Measurements from ENCODE around the gene AIDA. TPM values are rescaled to one million over a fixed set of nuclear protein-coding genes. Genes with fewer than 3 reads are reported as not detected.
"Not testable (repeated sequence)": the region's sequence is repeated elsewhere in the genome, so short reads cannot be mapped to it uniquely, and the experiment has no call there.

Gene AIDA
- 10 to 100 TPM; 28.8 to 34.4 (median 30.1) TPM for total RNA-seq

- ATAC-seq (peak; percentile 85 to 89), DNase-seq (peak; percentile 95)
- Mint-ChIP-seq H3K9me3 (no peaks in the 10 kb centered on the region), H3K27me3 (ENCODE audit: low read depth) (no peaks in the 10 kb centered on the region), H3K36me3 (ENCODE audit: insufficient read depth) (peaks cover 9% of the 10 kb centered on the region), H3K4me1 (ENCODE audit: low read depth) (peaks cover 51% of the 10 kb centered on the region), H3K4me3 (peak within 1 kb of the TSS; percentile 100)
These were observed at the start of gene AIDA, which contains the start of gene BROX for GRCh38 chr1:222712253-222713090. AIDA (minus strand) TSS chr1:222712491; CDS start chr1:222712317, 174 bp downstream. BROX (plus strand) TSS chr1:222712564; CDS start chr1:222715700, 3,136 bp downstream.

GRCh38 chr1:222761083-222761482, 48.8 kb upstream of the AIDA start:
- peaks cover 18% of the 10 kb centered on the region for H3K27me3 Mint-ChIP-seq (ENCODE audit: low read depth)
- no peaks in the 10 kb centered on the region for H3K36me3 Mint-ChIP-seq (ENCODE audit: insufficient read depth)
- peaks cover 4% of the 10 kb centered on the region for H3K9me3 Mint-ChIP-seq
- no peak for DNase-seq
- ATAC-seq = no peak
- no peak overlapping the region for H3K4me3 Mint-ChIP-seq
- no peaks in the 10 kb centered on the region for H3K4me1 Mint-ChIP-seq (ENCODE audit: low read depth)

- Mint-ChIP-seq H3K4me1 (ENCODE audit: low read depth) (no peaks in the 10 kb centered on the region), H3K9me3 (peaks cover 4% of the 10 kb centered on the region), H3K4me3 (no peak overlapping the region), H3K27me3 (ENCODE audit: low read depth) (peaks cover 16% of the 10 kb centered on the region), H3K36me3 (ENCODE audit: insufficient read depth) (no peaks in the 10 kb centered on the region)
- DNase-seq (no peak), ATAC-seq (no peak)
These were observed 47.3 kb upstream of the AIDA start for GRCh38 chr1:222759451-222760035.

GRCh38 chr1:222757646-222758268, 45.5 kb upstream of the AIDA start:
- no peaks in the 10 kb centered on the region for H3K4me1 Mint-ChIP-seq (ENCODE audit: low read depth)
- no peaks in the 10 kb centered on the region for H3K36me3 Mint-ChIP-seq (ENCODE audit: insufficient read depth)
- H3K27me3 Mint-ChIP-seq (ENCODE audit: low read depth) = peaks cover 9% of the 10 kb centered on the region

GRCh38 chr1:222754366-222755139, 42.3 kb upstream of the AIDA start:
- H3K4me1 Mint-ChIP-seq (ENCODE audit: low read depth) = no peaks in the 10 kb centered on the region
- DNase-seq (no peak), ATAC-seq (no peak)
- H3K9me3 Mint-ChIP-seq = no peaks in the 10 kb centered on the region
- H3K27me3 Mint-ChIP-seq (ENCODE audit: low read depth) = peaks cover 3% of the 10 kb centered on the region
- no peaks in the 10 kb centered on the region for H3K36me3 Mint-ChIP-seq (ENCODE audit: insufficient read depth)
- no peak overlapping the region for H3K4me3 Mint-ChIP-seq

More at GRCh38 chr1:222757646-222758268, 45.5 kb upstream of the AIDA start:
- no peak overlapping the region for H3K4me3 Mint-ChIP-seq
- no peak for ATAC-seq
- peaks cover 4% of the 10 kb centered on the region for H3K9me3 Mint-ChIP-seq
- no peak for DNase-seq

- DNase-seq (no peak), ATAC-seq (no peak)
- H3K4me3 Mint-ChIP-seq = no peak overlapping the region
- no peaks in the 10 kb centered on the region for H3K36me3 Mint-ChIP-seq (ENCODE audit: insufficient read depth)
- peaks cover under 1% of the 10 kb centered on the region for H3K27me3 Mint-ChIP-seq (ENCODE audit: low read depth)
- no peaks in the 10 kb centered on the region for H3K9me3 Mint-ChIP-seq
- no peaks in the 10 kb centered on the region for H3K4me1 Mint-ChIP-seq (ENCODE audit: low read depth)
These were observed 39.0 kb upstream of the AIDA start for GRCh38 chr1:222751255-222751654.

- Mint-ChIP-seq H3K4me3 (no peak overlapping the region), H3K9me3 (no peaks in the 10 kb centered on the region), H3K4me1 (ENCODE audit: low read depth) (no peaks in the 10 kb centered on the region), H3K27me3 (ENCODE audit: low read depth) (no peaks in the 10 kb centered on the region), H3K36me3 (ENCODE audit: insufficient read depth) (no peaks in the 10 kb centered on the region)
- no peak for ATAC-seq
- no peak for DNase-seq
These were observed 38.4 kb upstream of the AIDA start for GRCh38 chr1:222750651-222751050.

- ATAC-seq (no peak), DNase-seq (no peak)
- H3K4me1 Mint-ChIP-seq (ENCODE audit: low read depth) = no peaks in the 10 kb centered on the region
- H3K36me3 Mint-ChIP-seq (ENCODE audit: insufficient read depth) = no peaks in the 10 kb centered on the region
- no peak overlapping the region for H3K4me3 Mint-ChIP-seq
- no peaks in the 10 kb centered on the region for H3K9me3 Mint-ChIP-seq
- H3K27me3 Mint-ChIP-seq (ENCODE audit: low read depth) = no peaks in the 10 kb centered on the region
These were observed 37.6 kb upstream of the AIDA start for GRCh38 chr1:222749927-222750326.

- not testable (repeated sequence) for H3K4me3 Mint-ChIP-seq; ATAC-seq; H3K27me3 Mint-ChIP-seq (ENCODE audit: low read depth); H3K4me1 Mint-ChIP-seq (ENCODE audit: low read depth); H3K36me3 Mint-ChIP-seq (ENCODE audit: insufficient read depth); H3K9me3 Mint-ChIP-seq; DNase-seq
These were observed 29.6 kb upstream of the AIDA start for GRCh38 chr1:222741630-222742457.

- no peaks in the 10 kb centered on the region for H3K9me3 Mint-ChIP-seq
- peaks cover 1% of the 10 kb centered on the region for H3K36me3 Mint-ChIP-seq (ENCODE audit: insufficient read depth)
- DNase-seq (no peak), ATAC-seq (no peak)
- no peaks in the 10 kb centered on the region for H3K4me1 Mint-ChIP-seq (ENCODE audit: low read depth)
- no peak overlapping the region for H3K4me3 Mint-ChIP-seq
- no peaks in the 10 kb centered on the region for H3K27me3 Mint-ChIP-seq (ENCODE audit: low read depth)
These were observed 27.6 kb upstream of the AIDA start for GRCh38 chr1:222739929-222740328.

GRCh38 chr1:222739465-222739864, 27.2 kb upstream of the AIDA start:
- peaks cover 6% of the 10 kb centered on the region for H3K36me3 Mint-ChIP-seq (ENCODE audit: insufficient read depth)
- H3K9me3 Mint-ChIP-seq = no peaks in the 10 kb centered on the region
- no peak overlapping the region for H3K4me3 Mint-ChIP-seq
- H3K27me3 Mint-ChIP-seq (ENCODE audit: low read depth) = no peaks in the 10 kb centered on the region
- ATAC-seq (no peak), DNase-seq (no peak)
- H3K4me1 Mint-ChIP-seq (ENCODE audit: low read depth) = peaks cover 2% of the 10 kb centered on the region

GRCh38 chr1:222736972-222737371, 24.7 kb upstream of the AIDA start, which contains the start of gene FAM177B:
FAM177B (plus strand) TSS chr1:222737202; CDS start chr1:222746546, 9,344 bp downstream.
- no peaks in the 10 kb centered on the region for H3K27me3 Mint-ChIP-seq (ENCODE audit: low read depth)
- H3K4me1 Mint-ChIP-seq (ENCODE audit: low read depth) = peaks cover 7% of the 10 kb centered on the region
- no peak within 1 kb of the TSS for H3K4me3 Mint-ChIP-seq
- H3K36me3 Mint-ChIP-seq (ENCODE audit: insufficient read depth) = peaks cover 15% of the 10 kb centered on the region
- H3K9me3 Mint-ChIP-seq = no peaks in the 10 kb centered on the region
- DNase-seq = no peak
- no peak for ATAC-seq

GRCh38 chr1:222736470-222736869, 24.2 kb upstream of the AIDA start:
- no peak overlapping the region for H3K4me3 Mint-ChIP-seq
- no peaks in the 10 kb centered on the region for H3K27me3 Mint-ChIP-seq (ENCODE audit: low read depth)
- peaks cover 19% of the 10 kb centered on the region for H3K36me3 Mint-ChIP-seq (ENCODE audit: insufficient read depth)
- no peaks in the 10 kb centered on the region for H3K9me3 Mint-ChIP-seq
- peaks cover 10% of the 10 kb centered on the region for H3K4me1 Mint-ChIP-seq (ENCODE audit: low read depth)
- no peak for DNase-seq
- no peak for ATAC-seq

All from activated T-cell treated with anti-CD3 and anti-CD28 coated beads, Interleukin-2, amount 50 U/mL, for 4 hours (primary cell).